Fibroblast of mammary gland (primary cell): ENCODE measurements around the gene SLC6A15.

Experiments
- DNase-seq: peaks from one replicate; pipeline ENCODE4 v3.0.0-alpha.2; 2010; ENCODE audit warnings: low read depth
- H3K4me3 ChIP-seq: 2 replicates; pipeline ENCODE4 v1.5.1; 2011; ENCODE audit warnings: low read depth, mild to moderate bottlenecking, low read length, moderate library complexity; ENCODE audit not compliant: control insufficient read depth
- TF ChIP-seq, protein P1 (sequence below): conservative IDR thresholded peaks from 2 replicates; pipeline ENCODE4 v1.5.1; 2011; ENCODE audit warnings: low read depth, low read length, inconsistent platforms; ENCODE audit not compliant: control insufficient read depth, insufficient read depth

Gene SLC6A15

DNA sequence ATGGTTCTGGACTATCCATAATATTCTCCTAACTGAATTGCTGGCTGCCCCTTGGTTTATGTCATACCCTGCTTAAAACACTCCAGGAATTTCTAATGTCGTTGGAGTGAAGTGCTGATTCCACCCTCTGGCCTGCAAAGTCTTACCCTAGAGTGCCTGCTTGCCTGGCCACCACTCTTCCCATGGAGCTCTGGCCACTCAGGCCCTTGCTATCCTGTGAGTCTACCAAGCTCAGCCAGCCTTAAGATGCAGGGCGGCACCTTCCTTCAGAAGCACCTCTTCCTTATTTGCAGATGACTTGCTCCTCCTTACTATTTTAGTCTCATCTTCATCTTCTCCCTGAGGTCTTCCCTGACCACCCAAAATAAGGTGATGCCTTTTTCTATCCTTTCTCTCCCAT, 35.3 kb downstream of the SLC6A15 start:
- DNase-seq, result no peak
- TF ChIP-seq, protein P1, sequence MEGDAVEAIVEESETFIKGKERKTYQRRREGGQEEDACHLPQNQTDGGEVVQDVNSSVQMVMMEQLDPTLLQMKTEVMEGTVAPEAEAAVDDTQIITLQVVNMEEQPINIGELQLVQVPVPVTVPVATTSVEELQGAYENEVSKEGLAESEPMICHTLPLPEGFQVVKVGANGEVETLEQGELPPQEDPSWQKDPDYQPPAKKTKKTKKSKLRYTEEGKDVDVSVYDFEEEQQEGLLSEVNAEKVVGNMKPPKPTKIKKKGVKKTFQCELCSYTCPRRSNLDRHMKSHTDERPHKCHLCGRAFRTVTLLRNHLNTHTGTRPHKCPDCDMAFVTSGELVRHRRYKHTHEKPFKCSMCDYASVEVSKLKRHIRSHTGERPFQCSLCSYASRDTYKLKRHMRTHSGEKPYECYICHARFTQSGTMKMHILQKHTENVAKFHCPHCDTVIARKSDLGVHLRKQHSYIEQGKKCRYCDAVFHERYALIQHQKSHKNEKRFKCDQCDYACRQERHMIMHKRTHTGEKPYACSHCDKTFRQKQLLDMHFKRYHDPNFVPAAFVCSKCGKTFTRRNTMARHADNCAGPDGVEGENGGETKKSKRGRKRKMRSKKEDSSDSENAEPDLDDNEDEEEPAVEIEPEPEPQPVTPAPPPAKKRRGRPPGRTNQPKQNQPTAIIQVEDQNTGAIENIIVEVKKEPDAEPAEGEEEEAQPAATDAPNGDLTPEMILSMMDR, result no peak

DNA sequence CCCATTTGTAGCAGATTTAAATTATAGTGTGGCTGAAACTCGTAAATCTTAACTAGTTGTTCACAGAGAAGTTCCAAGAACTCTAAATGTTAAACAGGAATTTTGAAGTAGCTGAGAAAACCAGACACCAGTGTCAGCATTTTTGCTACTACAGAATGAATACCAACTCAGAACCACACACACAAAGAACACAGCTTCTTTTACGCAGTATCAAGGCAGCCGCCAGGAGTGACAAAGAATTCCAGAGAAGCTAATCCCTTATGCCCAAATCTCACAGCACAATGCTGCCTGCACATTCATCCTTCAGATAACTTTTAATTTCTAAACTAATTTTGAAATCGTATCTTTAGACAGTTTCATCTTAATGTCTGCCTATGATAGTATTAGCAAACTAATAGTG, 37.4 kb downstream of the SLC6A15 start:
- TF ChIP-seq, protein P1, result no peak
- H3K4me3 ChIP-seq, result no peak overlapping the region
- DNase-seq, result no peak

More for the DNA sequence above, 35.3 kb downstream of the SLC6A15 start:
- no peak overlapping the region for H3K4me3 ChIP-seq

DNA sequence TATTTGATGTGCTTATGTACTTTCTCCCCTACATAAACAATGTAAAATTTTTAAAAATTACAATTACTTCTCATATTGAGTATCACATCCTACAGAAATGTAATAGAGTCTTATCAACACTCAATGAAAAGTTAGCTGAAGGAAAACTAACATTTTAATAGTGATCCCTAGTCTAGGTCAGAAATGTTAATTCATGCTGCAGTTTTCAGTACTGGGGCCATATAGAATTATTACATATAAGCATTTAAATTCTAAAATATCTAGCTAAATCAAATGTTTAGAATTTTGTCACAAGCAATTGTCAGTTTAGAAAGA, 37.8 kb downstream of the SLC6A15 start:
- DNase-seq, result no peak
- no peak overlapping the region for H3K4me3 ChIP-seq
- TF ChIP-seq, protein P1, result no peak

DNA sequence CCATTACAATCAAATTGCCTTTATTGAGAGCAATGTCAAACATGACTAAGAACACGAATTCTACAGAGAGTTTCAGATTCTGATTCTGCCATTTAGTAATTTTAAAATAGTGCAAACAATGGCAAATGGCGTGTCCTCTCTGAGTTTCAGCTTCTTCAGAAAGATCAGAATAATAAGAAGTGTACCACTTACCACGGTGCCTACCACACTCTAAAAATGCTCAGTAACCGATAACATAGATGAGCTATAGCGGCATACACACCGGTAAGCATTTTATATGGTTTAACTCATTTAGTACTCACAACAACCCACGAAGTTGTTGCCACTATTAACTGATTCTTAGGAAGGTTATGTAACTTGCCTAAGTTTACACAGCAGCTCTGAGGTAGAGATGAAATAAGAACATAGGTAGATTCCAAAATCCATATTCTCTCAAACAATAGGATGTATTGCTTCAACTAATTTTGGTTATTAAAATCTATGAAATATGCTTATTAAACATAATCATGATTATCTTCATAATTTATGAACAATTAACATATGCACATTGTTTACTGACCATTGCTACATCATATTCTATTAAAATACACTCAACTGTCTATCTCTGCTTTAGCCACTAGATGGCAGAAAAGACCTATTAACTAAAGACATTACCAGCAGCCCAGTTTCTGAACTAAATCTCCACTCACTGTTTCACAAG, 38.3 kb downstream of the SLC6A15 start:
- DNase-seq, result peak; percentile 76
- TF ChIP-seq, protein P1, result peak; percentile 83
- H3K4me3 ChIP-seq, result no peak overlapping the region

DNA sequence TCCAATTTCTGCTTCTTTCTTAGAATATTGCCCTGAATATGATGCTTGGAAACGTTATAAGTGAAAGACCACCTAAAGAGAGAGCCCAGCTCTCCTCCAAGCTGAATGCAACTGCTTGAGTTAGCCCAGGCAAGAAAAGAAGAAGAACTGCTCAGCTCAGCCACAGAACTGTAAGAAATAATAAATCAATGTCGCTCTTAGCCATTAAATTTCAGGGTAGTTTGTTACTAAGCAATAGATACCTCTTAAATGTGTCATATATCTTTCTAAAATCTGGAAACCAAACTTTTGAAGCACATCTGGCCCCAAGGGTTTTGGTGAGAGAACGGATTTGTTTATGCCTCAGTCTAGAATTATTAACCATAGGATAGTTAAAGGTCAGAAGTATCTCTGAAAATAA, 50.4 kb downstream of the SLC6A15 start:
- no peak overlapping the region for H3K4me3 ChIP-seq
- TF ChIP-seq, protein P1, result no peak
- peak; percentile 24 for DNase-seq

DNA sequence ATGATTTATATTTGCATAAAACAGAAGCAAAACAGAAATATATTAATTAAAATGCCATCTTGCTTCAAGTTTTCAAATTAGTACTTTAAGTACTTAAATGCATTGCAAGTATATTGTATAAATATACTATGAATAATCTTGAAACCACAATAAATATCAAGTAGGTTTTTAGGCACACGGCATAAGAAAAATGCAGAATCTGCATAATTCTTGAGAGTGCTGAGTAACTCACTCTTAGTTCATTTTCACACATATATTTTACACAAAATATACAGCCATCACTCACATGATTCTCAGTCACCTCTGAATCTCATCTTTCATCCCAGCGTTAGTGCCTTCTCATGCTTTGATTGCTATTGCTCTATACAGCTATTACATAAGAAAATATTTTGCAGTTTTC, 51.9 kb downstream of the SLC6A15 start:
- no peak overlapping the region for H3K4me3 ChIP-seq
- TF ChIP-seq, protein P1, result no peak
- no peak for DNase-seq

DNA sequence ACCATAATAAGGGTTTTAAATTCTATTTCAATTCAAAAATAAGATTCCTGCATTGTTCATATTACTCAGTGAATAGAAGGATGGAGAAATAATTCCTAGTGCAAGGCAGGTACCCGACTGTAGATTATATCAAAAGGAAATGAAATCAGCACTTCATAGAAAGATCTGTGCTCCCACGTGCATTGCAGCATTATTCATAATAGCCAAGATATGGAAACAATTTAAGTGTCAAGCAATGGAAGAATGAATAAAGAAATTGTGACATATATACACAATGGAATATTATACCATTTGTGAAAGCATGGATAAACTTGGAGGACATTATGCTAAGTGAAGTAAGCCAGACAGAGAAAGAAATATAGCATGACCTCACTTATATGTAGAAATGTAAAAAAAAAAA, 53.8 kb downstream of the SLC6A15 start:
- H3K4me3 ChIP-seq, result no peak overlapping the region
- TF ChIP-seq, protein P1, result no peak
- DNase-seq, result no peak
